NCI-H2227 treated with DMSO at 0.1 percent for 48 hours (cell line): ENCODE data around the gene CACNA1A.
"Not testable (repeated sequence)": the region's sequence is repeated elsewhere in the genome, so short reads cannot be mapped to it uniquely, and the experiment has no call there.

Experiments used
- DNase-seq: peaks from one replicate; lab custom pipeline; 2025; lab: John Stamatoyannopoulos, UW

The CACNA1A gene

DNA sequence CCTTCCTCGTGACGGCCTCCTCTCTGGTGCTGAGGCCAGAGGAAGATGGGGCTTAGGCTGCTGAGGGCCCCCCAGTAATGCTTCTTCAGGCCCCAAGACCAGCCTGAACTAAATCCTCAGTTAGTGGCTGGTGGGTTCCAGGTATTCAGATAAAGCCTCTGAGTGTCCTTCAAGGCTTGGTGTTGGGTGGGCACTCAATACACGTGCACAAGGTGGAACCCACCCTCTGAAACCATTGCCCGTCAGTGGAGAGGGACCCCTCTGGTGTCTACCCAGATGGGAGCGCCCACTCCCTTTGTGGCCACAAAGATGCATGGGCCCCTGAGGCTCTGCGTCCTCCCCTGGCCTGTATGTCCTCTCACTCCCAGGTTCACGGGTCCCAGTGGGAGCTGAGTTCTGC is 277.0 kb downstream of the CACNA1A start:
- DNase-seq: no peak

DNA sequence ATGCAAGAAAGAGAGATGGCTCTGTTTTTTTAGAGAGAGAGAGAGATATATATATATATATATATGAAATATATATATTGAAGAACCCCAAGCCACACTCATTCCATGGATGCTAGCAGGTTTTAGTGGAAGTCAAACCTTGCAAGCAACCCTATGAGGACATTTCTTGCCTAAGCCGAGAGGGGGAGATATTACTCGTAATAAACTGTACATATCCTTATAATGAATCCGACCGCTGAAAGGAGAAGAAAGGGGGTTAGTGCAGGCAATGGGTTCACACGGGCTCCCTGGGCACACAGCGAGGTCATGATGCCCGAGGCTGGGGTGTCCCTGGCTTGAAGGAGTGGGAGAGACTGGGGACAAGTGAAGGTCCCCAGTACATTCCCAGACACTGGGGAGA is 277.7 kb downstream of the CACNA1A start:
- DNase-seq: no peak

DNA sequence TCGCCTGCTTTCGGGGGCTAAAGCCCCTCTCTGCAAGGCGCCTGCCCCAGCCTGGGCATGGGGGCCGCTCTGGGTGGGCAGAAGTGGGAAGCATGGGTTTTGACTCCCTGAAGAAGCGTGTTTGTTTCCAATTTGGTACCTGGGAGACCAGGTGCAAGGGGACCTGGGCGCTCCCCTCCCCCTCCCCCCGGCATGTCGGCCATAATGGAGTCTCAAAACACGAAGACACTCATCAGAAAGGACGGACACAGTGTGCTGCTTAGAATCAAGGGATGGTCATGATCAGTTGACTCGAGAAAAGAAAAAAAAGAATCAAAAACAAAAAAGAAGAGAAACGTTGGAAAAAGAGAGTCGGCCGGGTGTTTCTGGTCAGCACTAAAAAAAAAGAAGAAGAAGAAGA is 279.3 kb downstream of the CACNA1A start:
- no peak for DNase-seq

DNA sequence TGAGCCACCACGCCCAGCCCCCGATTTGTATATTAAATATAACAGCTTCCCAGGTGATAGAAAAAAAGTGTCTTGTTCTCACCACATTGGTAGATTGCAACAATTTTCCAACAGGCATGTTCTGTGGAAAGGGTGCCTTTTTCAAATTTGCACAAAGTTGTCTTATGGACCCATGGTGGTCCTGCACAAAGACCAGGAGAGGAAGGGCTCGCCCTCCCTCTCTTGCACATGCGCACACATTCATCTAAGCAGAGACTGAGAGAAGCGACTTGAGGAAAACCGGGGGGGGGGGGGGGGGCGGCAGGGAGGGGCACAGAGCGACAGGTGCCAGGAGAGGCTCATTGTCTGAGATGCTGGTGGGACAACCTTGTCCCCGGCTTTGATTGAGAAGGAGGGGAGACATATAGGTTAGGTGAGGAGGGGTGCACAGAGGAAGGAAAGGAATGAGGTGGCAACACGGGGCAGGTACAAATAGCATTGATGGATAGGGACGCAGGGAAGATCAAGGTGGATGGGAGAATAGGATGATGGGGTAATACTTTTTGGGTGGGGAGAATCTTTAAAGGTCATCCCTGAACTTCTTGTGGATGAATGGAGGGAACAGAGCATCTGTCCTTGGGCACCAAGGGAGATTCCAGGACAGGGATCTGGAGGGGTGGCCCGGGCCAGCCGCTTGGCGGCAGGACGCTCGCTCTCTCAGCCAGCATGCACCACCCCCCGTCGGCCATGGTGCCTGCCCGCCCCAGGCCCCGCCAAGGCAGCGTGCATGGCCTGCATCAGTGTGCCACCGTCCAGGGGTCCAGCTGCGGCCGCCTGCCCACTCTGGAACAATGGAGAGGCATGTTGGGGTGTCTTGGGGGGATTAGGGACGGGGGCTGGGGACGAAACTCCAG is 280.1 kb downstream of the CACNA1A start:
- no peak for DNase-seq

DNA sequence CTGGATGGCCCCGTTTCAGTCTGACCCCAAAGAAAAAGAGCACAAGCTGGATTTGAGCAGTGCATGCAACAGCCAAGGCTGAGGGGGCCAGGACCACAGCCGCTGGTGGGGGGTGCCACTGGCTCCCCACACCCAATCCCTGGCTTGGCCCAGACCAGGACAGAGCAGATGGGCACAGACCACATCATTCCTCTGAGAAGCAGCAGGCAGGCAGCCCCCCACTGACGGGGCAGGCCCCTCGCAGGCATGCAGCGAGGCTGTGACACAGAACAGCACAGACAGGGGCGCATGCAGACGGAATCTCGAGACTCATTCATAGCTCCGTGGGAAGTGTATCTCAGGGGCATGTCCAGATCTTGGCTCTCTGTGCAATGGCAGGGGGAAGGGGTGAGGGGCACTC is 281.2 kb downstream of the CACNA1A start:
- DNase-seq: no peak

DNA sequence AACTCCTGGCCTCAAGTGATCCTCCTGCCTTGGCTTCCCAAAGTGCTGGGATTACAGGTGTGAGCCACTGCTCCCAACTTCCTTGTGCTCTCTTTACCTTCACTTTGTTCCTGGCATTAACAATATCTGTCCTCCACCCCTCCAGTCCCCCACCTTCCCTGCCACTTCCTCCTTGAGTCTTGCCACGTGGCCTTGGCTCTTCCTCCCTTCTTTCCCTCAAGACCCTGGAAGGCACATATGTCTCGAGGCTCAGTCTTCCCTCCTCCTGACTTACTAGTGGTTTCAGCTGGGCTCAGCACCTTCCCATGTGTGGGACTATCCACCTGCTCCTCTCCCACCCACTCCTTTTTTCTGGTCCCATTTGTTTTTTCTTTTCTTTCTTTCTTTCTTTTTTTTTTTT is 285.4 kb downstream of the CACNA1A start:
- DNase-seq: no peak

DNA sequence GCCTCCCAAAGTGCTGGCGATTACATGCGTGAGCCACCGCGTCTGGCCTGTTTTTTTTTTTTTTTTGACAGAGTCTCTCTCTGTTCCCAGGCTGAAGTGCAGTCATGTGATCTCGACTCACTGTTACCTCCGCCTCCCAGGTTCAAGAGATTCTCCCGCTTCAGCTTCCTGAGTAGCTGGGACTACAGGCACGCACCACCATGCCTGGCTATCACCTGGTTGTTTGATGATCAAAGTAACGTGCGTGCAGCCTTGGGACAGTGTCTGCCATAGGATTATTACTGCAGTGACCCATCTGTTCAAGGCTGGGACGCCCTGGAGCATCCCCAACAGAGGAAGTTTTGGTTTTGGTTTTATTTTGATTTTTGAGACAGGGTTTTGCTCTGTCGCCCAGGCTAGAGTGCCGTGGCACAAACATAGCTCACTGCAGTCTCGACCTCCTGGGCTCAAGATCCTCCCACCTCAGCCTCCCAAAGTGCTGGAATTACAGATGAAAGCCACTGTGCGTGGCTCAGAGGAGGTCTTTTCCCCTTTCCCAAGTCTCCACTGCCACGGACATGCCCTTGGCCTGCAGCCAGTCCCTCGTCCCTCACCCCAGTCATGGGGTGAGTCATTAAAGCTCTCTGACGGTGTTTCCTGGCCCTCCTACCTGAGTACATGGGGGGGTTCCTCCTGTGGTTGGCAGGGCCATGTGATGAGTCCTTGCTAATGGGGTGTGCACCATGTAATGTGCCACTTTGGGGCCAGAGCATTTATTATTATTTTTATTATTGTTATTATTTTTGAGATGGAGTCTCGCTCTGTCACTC is 290.5 kb downstream of the CACNA1A start:
- DNase-seq: no peak

DNA sequence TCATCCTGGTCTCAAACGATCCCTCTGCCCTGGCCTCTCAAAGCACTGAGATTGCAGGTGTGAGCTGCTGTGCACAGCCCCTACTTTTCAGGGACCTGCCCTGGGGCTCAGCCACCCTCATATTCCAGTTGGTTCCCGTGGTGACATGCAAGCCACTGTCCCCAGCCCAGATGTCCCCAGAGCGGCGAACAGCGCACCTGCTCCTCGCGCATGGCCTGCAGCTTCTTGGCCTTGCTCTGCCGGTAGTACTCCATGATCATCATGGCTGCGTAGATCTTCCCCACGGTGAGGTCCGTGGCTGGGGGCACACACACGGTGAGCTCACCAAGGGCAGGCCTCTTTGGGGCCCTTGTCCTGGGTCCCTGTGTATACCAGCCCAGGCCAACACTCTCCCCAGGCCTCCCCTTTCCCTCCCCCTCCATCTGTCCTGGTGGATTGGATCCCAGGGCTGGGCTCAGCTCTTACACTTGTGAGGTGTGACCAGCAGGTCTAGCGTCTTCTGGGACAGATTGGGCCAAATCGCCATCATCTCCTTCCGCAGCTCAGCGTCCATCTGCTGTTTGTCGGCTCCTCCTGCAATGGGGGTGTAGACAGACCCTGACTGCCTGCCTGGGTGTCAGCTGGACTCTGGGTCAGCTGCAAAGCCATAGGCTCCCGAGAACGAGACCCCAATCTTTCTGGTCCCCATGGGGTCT is 292.1 kb downstream of the CACNA1A start:
- DNase-seq: no peak

DNA sequence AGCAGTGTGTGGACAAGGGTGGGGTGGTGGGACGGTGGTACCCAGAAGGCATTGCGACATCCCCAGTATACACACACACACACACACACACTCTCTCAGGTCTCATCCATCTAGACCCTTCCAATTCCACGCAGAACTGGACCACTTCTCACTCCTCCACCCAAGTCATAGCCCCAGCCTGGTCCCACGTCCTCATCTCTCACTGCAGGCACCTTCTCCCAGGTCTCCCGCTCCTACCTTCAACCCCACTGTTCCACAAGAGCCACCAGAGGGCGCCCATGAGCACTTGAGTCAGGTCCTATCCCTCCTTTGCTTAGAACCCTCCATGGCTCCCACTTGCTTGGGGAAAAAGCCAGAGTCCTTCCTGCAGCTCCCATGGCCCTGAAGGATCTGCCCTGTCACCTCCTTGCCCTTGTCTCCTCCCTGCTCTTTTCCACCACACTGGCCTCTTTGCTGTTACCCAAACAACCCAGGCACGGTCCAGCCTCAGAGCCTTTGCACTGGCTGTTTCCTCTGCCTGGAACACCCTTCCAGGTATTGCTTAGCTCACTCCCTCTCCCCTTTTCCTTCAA is 293.4 kb downstream of the CACNA1A start:
- no peak for DNase-seq

DNA sequence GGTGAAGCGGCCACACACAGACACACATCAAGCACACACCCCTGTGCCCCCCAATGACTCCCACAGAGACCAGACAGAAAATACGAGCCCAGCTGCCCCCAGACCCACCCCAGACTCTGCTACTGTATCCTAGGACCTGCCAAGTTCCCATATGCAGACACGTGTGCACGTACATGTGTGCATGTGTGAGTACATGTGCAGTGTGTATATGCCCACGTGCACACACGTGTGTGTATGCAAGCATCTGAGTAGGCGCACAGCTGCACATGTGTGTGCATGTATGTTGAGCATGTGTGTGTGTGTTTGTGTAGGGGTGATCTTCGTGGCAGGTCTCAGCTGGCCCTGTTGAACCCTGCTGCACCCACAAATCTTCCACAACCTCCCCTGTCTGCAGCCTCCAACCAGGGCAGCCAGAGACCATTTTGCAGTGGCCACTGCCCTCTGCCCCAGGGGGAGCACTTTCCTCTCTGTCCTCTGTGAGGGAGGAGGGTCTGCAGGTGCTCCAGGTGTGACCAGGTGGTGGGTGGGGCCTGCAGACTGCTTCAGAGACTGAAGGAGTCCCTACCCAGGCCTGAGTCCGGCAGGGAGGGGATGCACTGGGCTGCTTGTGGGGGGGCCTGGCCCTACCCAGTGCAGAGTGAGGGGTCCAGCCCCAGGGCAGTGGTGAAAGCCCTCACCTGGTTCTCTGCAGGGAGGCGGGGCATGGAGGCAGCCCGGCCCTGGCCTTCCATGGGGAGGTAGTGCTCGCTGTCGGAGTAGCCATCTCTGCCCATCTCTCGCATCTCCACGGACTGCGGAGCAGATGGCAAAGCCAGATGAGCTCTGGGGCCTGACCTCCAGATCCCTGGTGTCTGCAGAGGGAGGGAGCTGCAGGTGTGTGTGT is 294.6 kb downstream of the CACNA1A start:
- DNase-seq: no peak

DNA sequence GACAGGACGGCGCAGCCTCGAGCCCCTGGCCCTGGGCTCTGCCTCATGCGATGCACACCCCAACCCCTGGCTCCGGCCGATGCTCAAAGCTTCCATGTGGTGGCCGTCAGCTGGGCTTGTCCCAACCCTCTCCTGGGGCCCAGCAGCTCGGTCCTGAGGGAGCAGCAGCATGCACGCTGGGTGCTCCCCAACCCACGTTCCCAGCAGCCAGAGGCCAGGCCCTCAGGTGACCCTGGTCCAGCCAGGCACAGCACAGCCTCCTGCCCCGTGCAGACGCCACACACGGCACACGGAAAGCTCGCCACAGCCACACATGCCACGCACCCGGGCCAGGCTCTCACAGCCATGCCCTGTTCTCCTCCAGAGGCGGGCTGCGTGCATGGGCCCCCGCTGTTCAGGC is 295.3 kb downstream of the CACNA1A start:
- no peak for DNase-seq

DNA sequence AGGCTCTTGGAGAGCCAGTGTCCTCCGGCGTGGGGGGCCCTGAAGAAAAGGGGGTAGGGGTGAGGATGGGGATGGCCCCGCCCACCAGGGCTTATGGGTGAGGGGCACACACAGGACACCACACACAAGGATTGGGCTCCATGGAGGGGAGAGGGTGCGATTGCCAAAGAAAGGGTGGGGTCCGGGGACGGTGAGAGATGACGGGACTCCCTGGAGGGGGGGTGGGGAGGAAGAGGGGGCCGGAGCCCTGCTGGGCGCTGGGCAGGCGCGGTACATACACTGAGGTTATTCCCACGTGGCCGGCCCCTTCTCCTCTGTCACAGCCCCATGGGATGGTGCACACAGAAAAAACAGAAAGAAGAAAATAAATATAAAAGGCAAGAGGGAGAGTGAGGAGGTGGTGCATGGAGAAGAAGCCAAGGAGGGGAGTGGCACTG is 295.9 kb downstream of the CACNA1A start:
- DNase-seq: no peak

DNA sequence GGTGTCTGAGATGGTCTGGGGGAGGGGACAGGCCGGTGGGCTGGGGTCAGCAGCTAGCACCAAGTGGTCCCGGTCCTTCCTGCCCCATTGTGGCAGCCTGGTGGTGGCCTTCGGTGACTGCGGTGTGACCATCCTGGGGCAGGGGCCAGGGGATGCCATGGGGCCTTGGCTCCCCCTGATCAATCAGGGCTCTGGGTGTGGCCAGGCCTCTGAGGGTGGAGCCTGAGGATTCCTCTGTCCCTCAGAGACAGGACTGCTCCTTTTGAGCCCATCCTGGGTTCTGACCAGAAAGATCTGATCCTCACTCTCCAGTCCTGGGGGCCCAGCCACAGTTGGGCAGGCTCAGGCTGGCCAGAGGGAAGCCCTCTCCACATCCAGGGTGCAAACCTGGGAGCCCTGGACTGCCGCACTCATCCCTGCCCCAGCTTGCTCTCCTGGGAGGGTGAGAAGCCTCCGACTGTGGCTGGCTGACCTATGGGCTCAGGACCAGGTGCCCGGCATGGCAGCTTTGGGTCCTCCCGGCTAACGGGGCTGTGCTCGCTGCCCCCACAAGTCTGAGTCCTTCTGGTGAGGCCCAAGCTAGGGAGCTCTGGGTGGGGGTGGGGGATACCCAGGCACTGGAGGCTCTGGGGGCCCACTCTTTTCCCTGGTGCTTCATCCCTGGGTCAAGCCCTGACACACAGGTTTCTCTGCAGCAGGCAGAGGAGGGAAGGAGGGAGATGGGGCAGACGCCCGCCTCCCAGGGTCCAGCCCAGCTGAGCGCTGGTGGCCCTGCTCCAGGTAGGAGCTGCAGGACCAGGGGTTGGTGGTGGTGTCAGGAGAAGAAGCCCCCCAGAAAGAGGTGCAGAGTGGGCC is 296.6 kb downstream of the CACNA1A start:
- DNase-seq: no peak

DNA sequence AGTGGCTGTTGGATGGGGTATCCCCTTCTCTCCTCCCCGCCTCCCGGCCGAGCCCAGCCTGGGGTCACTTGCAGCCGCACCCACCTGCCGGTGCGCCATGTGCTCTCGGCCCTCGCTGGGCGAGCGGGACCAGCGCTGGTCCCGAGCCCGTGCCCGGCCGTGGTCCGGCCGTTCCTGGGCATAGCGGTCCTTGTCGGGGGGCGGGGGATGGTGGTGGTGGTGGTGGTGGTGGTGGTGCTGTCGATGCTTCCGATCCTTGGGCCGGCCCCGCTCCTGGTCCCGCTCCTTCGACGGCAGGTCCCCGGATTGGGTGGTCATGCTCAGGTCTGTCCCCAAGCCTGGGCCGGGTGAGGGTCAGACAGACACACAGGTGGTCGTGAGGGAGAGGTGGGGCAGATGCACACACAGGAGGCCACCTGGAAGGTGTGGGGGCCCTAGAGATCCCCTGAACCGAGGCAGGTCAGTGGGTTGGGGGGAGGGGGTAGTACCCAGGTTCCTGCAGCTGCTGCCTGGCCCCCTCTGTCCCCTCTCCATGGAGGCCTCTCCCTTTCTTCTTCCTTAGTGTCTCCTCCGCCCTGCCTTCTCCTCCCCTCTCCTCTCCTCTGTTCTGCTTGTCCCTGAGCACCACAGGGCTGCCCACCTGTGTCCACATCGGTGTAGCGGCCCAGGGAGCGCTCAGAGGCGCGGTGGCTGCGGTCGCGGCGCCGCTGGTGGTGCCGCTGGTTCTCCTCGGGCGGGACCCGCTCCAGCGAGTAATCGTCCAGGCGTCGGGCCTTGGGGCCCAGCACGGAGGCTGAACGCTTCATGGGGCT is 297.4 kb downstream of the CACNA1A start:
- no peak for DNase-seq

DNA sequence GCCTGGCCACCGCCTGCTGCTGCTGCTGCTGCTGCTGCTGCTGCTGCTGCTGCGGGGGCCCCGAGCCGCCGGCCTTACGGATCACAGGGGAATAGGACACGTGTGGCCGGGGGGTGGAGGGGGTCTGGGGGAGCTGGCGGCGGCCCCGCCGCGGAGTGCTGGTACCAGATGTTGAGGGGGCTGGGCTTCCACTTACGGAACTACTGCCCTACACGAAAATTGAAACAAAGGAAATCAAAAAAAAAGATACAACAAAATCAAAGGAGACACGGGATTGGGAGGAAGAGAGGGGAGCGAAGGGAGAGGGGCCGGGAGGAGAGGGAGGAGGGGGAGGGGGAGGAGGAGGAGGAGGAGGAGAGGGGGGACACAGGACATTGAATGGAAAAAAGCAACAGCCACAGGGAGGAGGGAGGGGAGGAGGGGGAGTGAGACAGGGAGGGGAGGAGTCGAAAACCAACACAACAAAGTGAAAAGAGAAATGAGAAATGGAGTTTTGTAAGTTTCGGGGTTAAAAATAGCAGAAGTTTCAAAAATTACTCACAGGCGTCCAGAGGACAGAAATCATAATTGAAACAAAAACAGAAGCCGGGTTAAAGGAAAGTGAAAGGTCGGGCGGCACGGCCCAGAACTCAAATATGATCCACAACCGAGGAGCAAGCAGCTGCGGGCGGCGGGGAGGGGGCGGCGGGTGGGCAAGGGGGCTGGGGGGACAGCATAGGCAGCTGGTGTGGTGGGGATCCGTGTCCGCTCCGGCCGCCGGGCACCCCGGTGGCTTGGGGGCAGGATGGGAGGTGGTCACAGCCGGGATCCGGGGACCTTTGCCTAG is 298.2 kb downstream of the CACNA1A start:
- DNase-seq: no peak

DNA sequence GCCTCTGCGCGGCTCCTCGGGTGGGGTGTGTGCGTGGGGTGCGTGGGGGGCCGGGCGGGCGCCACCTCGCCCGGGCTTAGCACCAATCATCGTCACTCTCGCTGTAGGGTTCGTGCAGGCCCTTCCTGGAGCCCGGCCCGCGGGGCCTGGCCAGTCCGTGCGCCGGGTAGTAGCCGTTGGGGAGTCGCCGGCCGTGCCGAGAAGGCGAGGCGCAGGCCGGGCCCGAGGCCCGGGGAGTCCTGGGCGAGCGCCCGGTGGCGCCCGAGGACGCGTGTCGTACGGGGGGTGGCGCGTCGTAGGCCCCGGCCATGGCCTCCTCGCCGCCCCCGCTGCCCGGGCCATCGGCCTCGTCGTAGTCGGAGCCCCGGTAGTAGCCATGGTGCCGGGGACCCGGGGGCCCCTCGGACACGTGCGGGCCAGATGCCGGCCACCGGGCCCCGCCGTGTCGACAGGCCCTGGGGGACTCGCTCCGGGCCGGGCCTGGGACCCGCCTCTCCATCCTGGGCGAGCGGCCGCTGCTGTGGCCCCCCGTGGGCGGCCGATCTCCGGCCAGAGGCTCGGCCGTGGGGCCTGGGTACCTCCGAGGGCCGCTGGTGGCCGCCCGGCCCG is 298.9 kb downstream of the CACNA1A start:
- no peak for DNase-seq

DNA sequence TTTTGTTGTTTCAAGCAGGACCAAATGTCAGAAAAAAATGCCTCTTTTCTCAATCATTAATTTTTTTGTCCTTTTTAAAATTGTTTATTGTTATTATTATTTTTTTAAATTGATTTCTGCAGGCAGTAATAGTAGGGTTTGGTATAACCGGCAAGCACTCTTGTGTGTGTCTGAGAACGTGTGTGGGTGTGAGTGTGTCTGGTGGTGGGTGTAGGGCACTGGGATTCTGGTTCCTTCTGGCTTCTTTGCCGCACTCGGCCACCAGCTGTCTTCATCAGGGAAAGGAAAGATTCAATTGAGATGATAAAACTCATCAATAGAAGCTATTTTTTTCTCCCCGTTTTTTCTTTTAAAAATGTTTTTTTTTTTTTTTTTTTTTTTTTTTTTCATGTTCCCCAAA is 299.7 kb downstream of the CACNA1A start:
- no peak for DNase-seq

DNA sequence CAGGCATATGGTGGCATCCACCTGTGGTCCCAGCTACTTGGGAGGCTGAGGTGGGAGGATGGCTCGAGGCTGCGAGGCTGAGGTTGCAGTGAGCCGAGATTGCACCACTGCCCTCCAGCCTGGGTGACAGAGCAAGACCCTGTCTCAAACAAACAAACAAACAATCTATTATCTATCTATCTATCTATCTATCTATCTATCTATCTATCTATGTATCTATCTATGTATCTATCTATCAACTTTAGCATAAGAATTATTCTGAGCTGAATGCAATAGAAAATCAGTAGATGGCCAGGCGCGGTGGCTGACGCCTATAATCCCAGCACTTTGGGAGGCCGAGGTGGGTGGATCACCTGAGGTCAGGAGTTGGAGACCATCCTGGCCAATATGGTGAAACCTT is 304.2 kb downstream of the CACNA1A start:
- DNase-seq: not testable (repeated sequence)
